HG03139 (cell line): ENCODE measurements around the gene ACADL.

Experiments
- ATAC-seq: cut with Tn5 transposase; IDR thresholded peaks from one replicate; pipeline ENCODE4 v1.9.1; 2021; ENCODE audit not compliant: unreplicated experiment

ACADL gene

GRCh38 chr2:210224941-210225672 is at the start of gene ACADL:
ACADL (minus strand) TSS chr2:210225447; CDS start chr2:210225263, 184 bp downstream.
- peak; percentile 48 for ATAC-seq

- ATAC-seq, result no peak
Measured at GRCh38 chr2:210271300-210271699, 46.1 kb upstream of the ACADL start.

GRCh38 chr2:210269148-210269547 is 43.9 kb upstream of the ACADL start:
- ATAC-seq, result no peak

GRCh38 chr2:210268281-210268680 is 43.0 kb upstream of the ACADL start:
- no peak for ATAC-seq

- no peak for ATAC-seq
Measured at GRCh38 chr2:210267698-210268097, 42.5 kb upstream of the ACADL start.

GRCh38 chr2:210264282-210264681 is 39.0 kb upstream of the ACADL start:
- no peak for ATAC-seq

GRCh38 chr2:210263841-210264240 is 38.6 kb upstream of the ACADL start:
- ATAC-seq, result no peak

GRCh38 chr2:210262036-210262435 is 36.8 kb upstream of the ACADL start:
- ATAC-seq, result no peak

GRCh38 chr2:210259687-210260086 is 34.4 kb upstream of the ACADL start:
- ATAC-seq, result no peak

GRCh38 chr2:210252699-210253606 is 27.7 kb upstream of the ACADL start:
- ATAC-seq, result no peak

- ATAC-seq, result no peak
Measured at GRCh38 chr2:210250622-210251021, 25.4 kb upstream of the ACADL start.

- ATAC-seq, result no peak
Measured at GRCh38 chr2:210233487-210233886, 8.2 kb upstream of the ACADL start.

GRCh38 chr2:210230984-210231383 is 5.7 kb upstream of the ACADL start:
- no peak for ATAC-seq

GRCh38 chr2:210230518-210230917 is 5.3 kb upstream of the ACADL start:
- ATAC-seq, result no peak

- ATAC-seq, result no peak
Measured at GRCh38 chr2:210228586-210228985, 3.3 kb upstream of the ACADL start.

- ATAC-seq, result no peak
Measured at GRCh38 chr2:210227290-210228088, 2.2 kb upstream of the ACADL start.

- ATAC-seq, result no peak
Measured at GRCh38 chr2:210226223-210226622, 976 bp upstream of the ACADL start.

- no peak for ATAC-seq
Measured at GRCh38 chr2:210224591-210224940, 681 bp downstream of the ACADL start.

- ATAC-seq, result no peak
Measured at GRCh38 chr2:210215120-210215519, 10.1 kb downstream of the ACADL start.

GRCh38 chr2:210210185-210210584 is 15.1 kb downstream of the ACADL start:
- ATAC-seq, result no peak

GRCh38 chr2:210207929-210208328 is 17.3 kb downstream of the ACADL start:
- ATAC-seq, result no peak
